Liver (tissue), 9 donors: ENCODE measurements around the gene SWI5. TPM values are rescaled to one million over a fixed set of nuclear protein-coding genes. Genes with fewer than 3 reads are reported as not detected.

Experiments used
- DNase-seq: peaks from one replicate; pipeline ENCODE4 v3.0.0-alpha.2; 2017; ENCODE audit warnings: low spot score
- H3K27ac ChIP-seq, 2 donors: one replicate each; pipeline ENCODE4 v1.7.0; 2013; ENCODE audit warnings: inconsistent platforms in 2 of 2, low read length in 2 of 2, control low read depth in 1 of 2, low read depth in 1 of 2, mild to moderate bottlenecking in 1 of 2
- H3K27me3 ChIP-seq, 4 donors: one replicate each; pipeline versions ENCODE4 v1.6.1 to v1.7.0; 2013; ENCODE audit warnings: low read length in 3 of 4, inconsistent platforms in 1 of 4, mild to moderate bottlenecking in 1 of 4, moderate library complexity in 1 of 4; ENCODE audit not compliant: control insufficient read depth in 4 of 4, insufficient read depth in 4 of 4
- H3K36me3 ChIP-seq, 4 donors: one replicate each; pipeline versions ENCODE4 v1.6.1 to v1.7.0; 2013; ENCODE audit warnings: low read length in 3 of 4, mild to moderate bottlenecking in 3 of 4, low read depth in 1 of 4, moderate library complexity in 1 of 4; ENCODE audit not compliant: control insufficient read depth in 4 of 4, insufficient read depth in 3 of 4
- H3K4me1 ChIP-seq, 4 donors: one replicate each; pipeline versions ENCODE4 v1.6.1 to v1.7.0; 2013; ENCODE audit warnings: low read length in 3 of 4, mild to moderate bottlenecking in 3 of 4, moderate library complexity in 1 of 4; ENCODE audit not compliant: control insufficient read depth in 4 of 4, insufficient read depth in 4 of 4
- H3K4me3 ChIP-seq, 3 donors: one replicate each; pipeline versions ENCODE4 v1.6.1 to v1.7.0; 2013; ENCODE audit warnings: low read length in 3 of 3, control low read depth in 1 of 3, low read depth in 1 of 3, mild to moderate bottlenecking in 1 of 3
- H3K9ac ChIP-seq, 2 donors: one replicate each; pipeline ENCODE4 v1.7.0; 2013; ENCODE audit warnings: low read length in 2 of 2, mild to moderate bottlenecking in 2 of 2, moderate library complexity in 2 of 2, control low read depth in 1 of 2, low read depth in 1 of 2
- H3K9me3 ChIP-seq, 4 donors: one replicate each; pipeline versions ENCODE4 v1.6.1 to v1.7.0; 2013; ENCODE audit warnings: low read length in 3 of 4; ENCODE audit not compliant: control insufficient read depth in 4 of 4
- EGR1 ChIP-seq, 2 donors: IDR thresholded peaks; 2 replicates each; pipeline ENCODE4 v1.6.1; 2016 to 2018; ENCODE audit warnings: antibody characterized with exemption in 2 of 2, low read depth in 2 of 2
- FOXA1 ChIP-seq: IDR thresholded peaks from 2 replicates; pipeline ENCODE4 v1.6.1; 2016; ENCODE audit warnings: antibody characterized with exemption
- FOXA2 ChIP-seq: IDR thresholded peaks from 2 replicates; pipeline ENCODE4 v1.6.1; 2016; ENCODE audit warnings: antibody characterized with exemption
- GABPA ChIP-seq, 2 donors: IDR thresholded peaks in 1 of 2; conservative IDR thresholded peaks in 1 of 2; 2 replicates each; pipeline ENCODE4 v1.6.1; 2016; ENCODE audit warnings: antibody characterized with exemption in 2 of 2, mild to moderate bottlenecking in 1 of 2, moderate library complexity in 1 of 2
- HNF4A ChIP-seq, 2 donors: conservative IDR thresholded peaks; 2 replicates each; pipeline ENCODE4 v1.6.1; 2016; ENCODE audit warnings: antibody characterized with exemption in 2 of 2, mild to moderate bottlenecking in 2 of 2
- HNF4G ChIP-seq: IDR thresholded peaks from 2 replicates; pipeline ENCODE4 v1.6.1; 2016; ENCODE audit warnings: antibody characterized with exemption
- JUND ChIP-seq, 2 donors: IDR thresholded peaks; 2 replicates each; pipeline ENCODE4 v1.6.1; 2016; ENCODE audit warnings: antibody characterized with exemption in 2 of 2
- NR2F2 ChIP-seq: IDR thresholded peaks from 2 replicates; pipeline ENCODE4 v1.6.1; 2016; ENCODE audit warnings: antibody characterized with exemption
- RAD21 ChIP-seq, 2 donors: IDR thresholded peaks; 2 replicates each; pipeline ENCODE4 v1.6.1; 2016; ENCODE audit warnings: antibody characterized with exemption in 2 of 2, mild to moderate bottlenecking in 2 of 2
- RXRA ChIP-seq, 2 donors: IDR thresholded peaks; 2 replicates each; pipeline ENCODE4 v1.6.1; 2017 to 2018; ENCODE audit warnings: antibody characterized with exemption in 2 of 2, mild to moderate bottlenecking in 1 of 2
- SP1 ChIP-seq: IDR thresholded peaks from 2 replicates; pipeline ENCODE4 v1.6.1; 2018; ENCODE audit warnings: antibody characterized with exemption, mild to moderate bottlenecking
- TAF1 ChIP-seq: conservative IDR thresholded peaks from 2 replicates; pipeline ENCODE4 v1.6.1; 2016; ENCODE audit warnings: antibody characterized with exemption, mild to moderate bottlenecking
- YY1 ChIP-seq: IDR thresholded peaks from 2 replicates; pipeline ENCODE4 v1.6.1; 2016; ENCODE audit warnings: antibody characterized with exemption, mild to moderate bottlenecking
- WGBS: extraction: QIAGEN DNeasy Blood & Tissue Kit; methylation state at CpG from one replicate; pipeline ENCODE4 v1.1.7; 2013; 5-methylcytosine and 5-hydroxymethylcytosine counted together
- polyA plus RNA-seq, 2 donors: library from polyadenylated mRNA; stranded (reverse) in 1 of 2; unstranded in 1 of 2; fragments of 200-250 nt in 1 of 2; fragments of >200 nt in 1 of 2; fragmentation: Nextera tagmentation in 1 of 2; extraction: Ambion mirVana in 1 of 2; gene quantifications; one replicate each; pipeline versions ENCODE4 v1.2.1 to v1.2.3, GENCODE V29; 2013 to 2015
- total RNA-seq, 2 donors: library from RNA; depleted of rRNA; stranded (reverse); fragments of >200 nt; gene quantifications; one replicate each; pipeline ENCODE4 v1.2.3, GENCODE V29; 2014
- TF ChIP-seq, protein P1 (sequence below): IDR thresholded peaks from 2 replicates; pipeline ENCODE4 v1.6.1; 2016; ENCODE audit warnings: antibody characterized with exemption
- TF ChIP-seq, protein P2 (sequence below): IDR thresholded peaks from 2 replicates; pipeline ENCODE4 v1.6.1; 2016; ENCODE audit warnings: antibody characterized with exemption
- TF ChIP-seq, protein P3 (sequence below): IDR thresholded peaks from 2 replicates; pipeline ENCODE4 v1.6.1; 2016; ENCODE audit warnings: antibody characterized with exemption, mild to moderate bottlenecking
- donor health status: healthy.
- donor health status: healthy.
- donor health status: healthy.
- donor health status: healthy.
- donor health status: healthy.

The SWI5 gene
- total and polyA plus RNA-seq, 4 donors = 10.7 to 34.0 (median 16.2) TPM

DNA sequence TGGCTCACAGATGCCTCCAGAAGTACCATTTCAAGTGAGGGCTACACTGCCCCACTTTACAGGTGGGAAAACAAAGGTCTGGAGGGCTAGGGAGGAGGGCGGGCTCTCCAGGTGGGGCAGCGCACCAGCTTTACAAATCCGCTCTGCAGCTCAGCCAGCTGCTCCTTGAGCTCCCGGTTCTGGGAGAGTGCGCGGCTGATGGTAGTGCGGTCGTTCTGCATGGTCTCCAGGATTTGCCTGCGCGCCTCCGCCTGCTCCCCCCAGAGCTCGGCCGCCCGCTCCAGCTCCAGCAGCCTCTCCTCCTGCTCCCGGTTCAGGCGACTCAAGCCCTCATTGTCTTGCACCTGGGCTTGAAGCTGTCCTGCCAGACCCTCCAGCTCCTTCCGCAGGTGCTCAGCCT, 15.7 kb upstream of the SWI5 start (continued):
- TF ChIP-seq EGR1 (IDR thresholded peaks at IDR 0.05; ENCODE audit: low read depth in 2 of 2) = no peak
- TF ChIP-seq NR2F2 = no peak
- no peak for TF ChIP-seq RXRA (IDR thresholded peaks at IDR 0.05)
- TF ChIP-seq FOXA1 = no peak
- no peak for TF ChIP-seq YY1
- TF ChIP-seq GABPA (IDR thresholded peaks at IDR 0.05 in 1 of 2, conservative IDR thresholded peaks at IDR 0.05 in 1 of 2) = no peak

DNA sequence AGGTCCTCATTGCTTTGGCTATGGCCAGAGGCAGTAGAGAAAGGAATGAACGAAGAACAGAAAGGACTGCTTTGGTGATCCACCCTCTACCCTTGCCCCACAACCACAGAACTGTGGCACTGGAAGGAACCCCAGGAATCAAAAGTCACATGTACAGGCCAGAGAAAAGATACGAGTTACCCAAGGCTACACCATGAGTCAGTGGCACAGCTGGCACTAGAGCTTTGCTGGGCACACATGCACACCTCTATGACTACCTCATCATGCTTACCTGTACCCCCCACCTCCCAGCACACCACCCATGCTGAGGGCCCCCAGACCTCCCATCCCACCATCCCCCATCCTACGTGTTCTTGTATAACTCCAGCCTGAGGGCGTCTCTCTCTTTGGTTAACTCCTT, 13.4 kb upstream of the SWI5 start:
- Histone ChIP-seq H3K27me3 (no peaks in the 10 kb centered on the region), H3K4me1 (no peaks in the 10 kb centered on the region), H3K36me3 (peaks cover 24 to 82% (median 56%) of the 10 kb centered on the region in 4 donors), H3K4me3 (no peak overlapping the region), H3K9ac (no peak overlapping the region), H3K9me3 (no peaks in the 10 kb centered on the region), H3K27ac (no peak overlapping the region)
- DNase-seq = no peak
- no peak for TF ChIP-seq GABPA (IDR thresholded peaks at IDR 0.05 in 1 of 2, conservative IDR thresholded peaks at IDR 0.05 in 1 of 2)
- no peak for TF ChIP-seq TAF1
- no peak for TF ChIP-seq FOXA1
- TF ChIP-seq, protein P1, sequence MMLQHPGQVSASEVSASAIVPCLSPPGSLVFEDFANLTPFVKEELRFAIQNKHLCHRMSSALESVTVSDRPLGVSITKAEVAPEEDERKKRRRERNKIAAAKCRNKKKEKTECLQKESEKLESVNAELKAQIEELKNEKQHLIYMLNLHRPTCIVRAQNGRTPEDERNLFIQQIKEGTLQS = no peak
- TF ChIP-seq, protein P2, sequence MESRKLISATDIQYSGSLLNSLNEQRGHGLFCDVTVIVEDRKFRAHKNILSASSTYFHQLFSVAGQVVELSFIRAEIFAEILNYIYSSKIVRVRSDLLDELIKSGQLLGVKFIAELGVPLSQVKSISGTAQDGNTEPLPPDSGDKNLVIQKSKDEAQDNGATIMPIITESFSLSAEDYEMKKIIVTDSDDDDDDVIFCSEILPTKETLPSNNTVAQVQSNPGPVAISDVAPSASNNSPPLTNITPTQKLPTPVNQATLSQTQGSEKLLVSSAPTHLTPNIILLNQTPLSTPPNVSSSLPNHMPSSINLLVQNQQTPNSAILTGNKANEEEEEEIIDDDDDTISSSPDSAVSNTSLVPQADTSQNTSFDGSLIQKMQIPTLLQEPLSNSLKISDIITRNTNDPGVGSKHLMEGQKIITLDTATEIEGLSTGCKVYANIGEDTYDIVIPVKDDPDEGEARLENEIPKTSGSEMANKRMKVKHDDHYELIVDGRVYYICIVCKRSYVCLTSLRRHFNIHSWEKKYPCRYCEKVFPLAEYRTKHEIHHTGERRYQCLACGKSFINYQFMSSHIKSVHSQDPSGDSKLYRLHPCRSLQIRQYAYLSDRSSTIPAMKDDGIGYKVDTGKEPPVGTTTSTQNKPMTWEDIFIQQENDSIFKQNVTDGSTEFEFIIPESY = no peak
- TF ChIP-seq, protein P3, sequence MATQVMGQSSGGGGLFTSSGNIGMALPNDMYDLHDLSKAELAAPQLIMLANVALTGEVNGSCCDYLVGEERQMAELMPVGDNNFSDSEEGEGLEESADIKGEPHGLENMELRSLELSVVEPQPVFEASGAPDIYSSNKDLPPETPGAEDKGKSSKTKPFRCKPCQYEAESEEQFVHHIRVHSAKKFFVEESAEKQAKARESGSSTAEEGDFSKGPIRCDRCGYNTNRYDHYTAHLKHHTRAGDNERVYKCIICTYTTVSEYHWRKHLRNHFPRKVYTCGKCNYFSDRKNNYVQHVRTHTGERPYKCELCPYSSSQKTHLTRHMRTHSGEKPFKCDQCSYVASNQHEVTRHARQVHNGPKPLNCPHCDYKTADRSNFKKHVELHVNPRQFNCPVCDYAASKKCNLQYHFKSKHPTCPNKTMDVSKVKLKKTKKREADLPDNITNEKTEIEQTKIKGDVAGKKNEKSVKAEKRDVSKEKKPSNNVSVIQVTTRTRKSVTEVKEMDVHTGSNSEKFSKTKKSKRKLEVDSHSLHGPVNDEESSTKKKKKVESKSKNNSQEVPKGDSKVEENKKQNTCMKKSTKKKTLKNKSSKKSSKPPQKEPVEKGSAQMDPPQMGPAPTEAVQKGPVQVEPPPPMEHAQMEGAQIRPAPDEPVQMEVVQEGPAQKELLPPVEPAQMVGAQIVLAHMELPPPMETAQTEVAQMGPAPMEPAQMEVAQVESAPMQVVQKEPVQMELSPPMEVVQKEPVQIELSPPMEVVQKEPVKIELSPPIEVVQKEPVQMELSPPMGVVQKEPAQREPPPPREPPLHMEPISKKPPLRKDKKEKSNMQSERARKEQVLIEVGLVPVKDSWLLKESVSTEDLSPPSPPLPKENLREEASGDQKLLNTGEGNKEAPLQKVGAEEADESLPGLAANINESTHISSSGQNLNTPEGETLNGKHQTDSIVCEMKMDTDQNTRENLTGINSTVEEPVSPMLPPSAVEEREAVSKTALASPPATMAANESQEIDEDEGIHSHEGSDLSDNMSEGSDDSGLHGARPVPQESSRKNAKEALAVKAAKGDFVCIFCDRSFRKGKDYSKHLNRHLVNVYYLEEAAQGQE = no peak
- TF ChIP-seq RXRA (IDR thresholded peaks at IDR 0.05) = no peak
- no peak for TF ChIP-seq RAD21 (IDR thresholded peaks at IDR 0.05)
- no peak for TF ChIP-seq YY1
- no peak for TF ChIP-seq HNF4A (conservative IDR thresholded peaks at IDR 0.05)
- TF ChIP-seq JUND (IDR thresholded peaks at IDR 0.05) = no peak
- WGBS = 90% methylated on average over 4 of the region's 4 CpGs

DNA sequence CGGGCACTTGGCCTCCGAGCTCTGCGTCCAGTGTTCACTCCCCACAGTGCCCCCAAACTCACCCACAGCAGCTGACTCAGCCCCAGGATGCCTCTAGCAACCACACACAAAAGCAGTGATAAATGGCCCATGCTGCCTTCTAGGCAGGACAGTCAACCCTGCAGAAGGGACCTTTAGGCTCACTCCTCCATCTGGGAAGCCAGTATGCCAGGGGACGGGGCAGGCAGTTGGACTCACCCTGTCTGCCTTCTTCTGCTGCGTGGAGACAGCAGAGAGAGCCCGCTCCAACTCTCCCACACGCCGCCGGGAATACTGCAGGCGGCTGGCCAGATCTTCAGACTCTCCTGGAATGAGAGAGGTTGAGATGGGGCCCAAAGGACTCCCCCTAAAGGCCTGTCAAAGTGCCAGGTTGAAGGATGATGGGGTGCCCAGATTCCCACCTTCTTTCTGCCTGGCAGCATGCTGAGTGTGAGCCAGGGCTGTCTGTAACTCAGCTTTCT, 10.7 kb upstream of the SWI5 start:
- DNase-seq = no peak
- 97% methylated on average over 10 of the region's 10 CpGs for WGBS
- no peaks in the 10 kb centered on the region for H3K4me1 ChIP-seq
- H3K27me3 ChIP-seq = no peaks in the 10 kb centered on the region
- H3K9ac ChIP-seq = no peak overlapping the region
- H3K36me3 ChIP-seq = peaks cover 22 to 71% (median 41%) of the 10 kb centered on the region in 4 donors
- no peak overlapping the region for H3K4me3 ChIP-seq
- H3K9me3 ChIP-seq = no peaks in the 10 kb centered on the region
- H3K27ac ChIP-seq = no peak overlapping the region
- TF ChIP-seq HNF4G (no peak), FOXA2 (no peak), EGR1 (IDR thresholded peaks at IDR 0.05; ENCODE audit: low read depth in 2 of 2) (no peak), YY1 (no peak), GABPA (IDR thresholded peaks at IDR 0.05 in 1 of 2, conservative IDR thresholded peaks at IDR 0.05 in 1 of 2) (no peak), SP1 (no peak), FOXA1 (no peak)
- TF ChIP-seq, protein P3 = no peak
- TF ChIP-seq, protein P1 = no peak
- TF ChIP-seq, protein P2 = no peak
